ENCODE data around the gene PHKB. TPM values are rescaled to one million over a fixed set of nuclear protein-coding genes. Genes with fewer than 3 reads are reported as not detected.

PHKB gene
- total and polyA plus RNA-seq, 2 of the 8 experiments (the other 6 are each of a cell fraction or from before 2014, with no cell fraction given) = 18.6 to 38.3 TPM

DNA sequence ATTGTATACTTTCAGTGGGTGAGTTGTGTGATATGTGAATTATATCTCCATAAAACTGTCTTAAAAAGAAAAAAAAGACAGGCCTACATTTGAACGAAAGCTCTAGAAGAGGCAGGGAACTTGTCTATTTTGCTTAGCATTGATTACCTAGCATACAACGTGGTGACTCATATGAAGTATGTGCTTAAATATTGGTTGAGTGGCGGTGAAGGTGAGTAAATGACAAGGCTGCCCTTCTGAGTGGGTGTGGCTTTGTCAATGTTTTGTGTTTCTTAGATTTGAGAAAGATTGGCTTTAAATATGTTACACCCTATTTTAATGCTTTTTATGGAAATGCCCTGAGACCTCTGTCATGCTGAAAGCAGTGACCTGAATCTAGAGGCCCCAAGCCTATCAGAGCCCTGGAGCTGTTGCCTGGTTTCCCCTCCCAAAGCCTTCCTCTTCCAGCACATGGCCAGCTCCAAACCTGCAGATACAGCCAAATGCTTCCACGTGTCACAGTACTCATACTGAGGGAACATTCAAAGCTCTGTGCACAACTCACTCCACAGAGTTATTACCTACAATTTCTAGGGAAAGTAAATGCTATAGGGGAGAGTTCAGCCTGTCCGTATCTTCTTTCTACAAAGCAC lies 260.0 kb downstream of the PHKB start:
- no peaks in the 10 kb centered on the region for H3K23me2 ChIP-seq (ENCODE audit: low read depth, low read length)
- no peak overlapping the region for H3K4me3 ChIP-seq (ENCODE audit: extremely low read depth in 1 of 4, insufficient read depth in 2 of 4, low read depth in 3 of 4, low read length in 4 of 4)
- no peaks in the 10 kb centered on the region for H3K4me1 ChIP-seq (replicated peaks in 1 of 4; ENCODE audit: control insufficient read depth in 3 of 4, insufficient read depth in 4 of 4, low read length in 3 of 4)
- no peak overlapping the region for H3K9ac ChIP-seq (replicated peaks in 1 of 4; ENCODE audit: extremely low read depth in 1 of 4, low read depth in 3 of 4, low read length in 3 of 4)
- H4K20me1 ChIP-seq (replicated peaks in 1 of 2; ENCODE audit: control insufficient read depth in 1 of 2, insufficient read depth in 2 of 2, low read length in 2 of 2) = no peaks in the 10 kb centered on the region
- H2BK5ac ChIP-seq (ENCODE audit: low read depth, low read length) = no peak overlapping the region
- H3K4ac ChIP-seq (replicated peaks; ENCODE audit: insufficient read length, low read depth, low read length) = no peak overlapping the region
- no peak overlapping the region for H3K27ac ChIP-seq (ENCODE audit: low read depth, low read length)
- no peak overlapping the region for H3K4me2 ChIP-seq (ENCODE audit: insufficient read depth in 1 of 2, low read depth in 2 of 2, low read length in 2 of 2)
- ChIA-PET POLR2A (ENCODE audit: partially characterized antibody) (no interaction called here), CTCF (ENCODE audit: partially characterized antibody) (no interaction called here)
- no peak for DNase-seq (ENCODE audit: low read depth in 1 of 2, low spot score in 2 of 2)
- 88% methylated on average over 5 of the region's 5 CpGs; no CpG with 5 or more reads in 1 of the 2 experiments for WGBS, 2 experiments (ENCODE audit: extremely low coverage in 1 of 2, insufficient coverage in 1 of 2, insufficient read length in 1 of 2, insufficient replicate concordance in 2 of 2, low coverage in 1 of 2, low lambda C conversion rate in 2 of 2, missing lambda C conversion rate in 1 of 2)
- H3K79me1 ChIP-seq (ENCODE audit: low read depth, low read length) = no peaks in the 10 kb centered on the region
- no peak overlapping the region for H2BK120ac ChIP-seq (replicated peaks; ENCODE audit: low read depth, low read length)
- H3K14ac ChIP-seq (ENCODE audit: insufficient read length) = no peak overlapping the region
- no peaks in the 10 kb centered on the region for H3K36me3 ChIP-seq (ENCODE audit: control insufficient read depth in 2 of 4, insufficient read depth in 4 of 4, low read length in 3 of 4)
- no peak overlapping the region for H2BK20ac ChIP-seq (ENCODE audit: low read length)
- H2AFZ ChIP-seq (ENCODE audit: low read length) = 0 out of 2 replicates have a peak overlapping the region, but pooled peaks have one; percentile 17
- H2AK5ac ChIP-seq (ENCODE audit: low read depth, low read length) = no peak overlapping the region
- H3K9me3 ChIP-seq (ENCODE audit: insufficient read depth in 2 of 2, low read depth in 1 of 2, low read length in 1 of 2) = no peaks in the 10 kb centered on the region
- H3K27me3 ChIP-seq (replicated peaks in 1 of 4; ENCODE audit: control insufficient read depth in 3 of 4, extremely low read depth in 1 of 4, insufficient read depth in 3 of 4, low read length in 3 of 4) = no peaks in the 10 kb centered on the region
- FAIRE-seq = no peak
- no peak overlapping the region for H3K56ac ChIP-seq (replicated peaks; ENCODE audit: insufficient read length, low read depth, low read length)
- H3K23ac ChIP-seq (ENCODE audit: insufficient read length) = no peak overlapping the region
- H3K18ac ChIP-seq (ENCODE audit: extremely low read depth, low read length) = no peak overlapping the region
- no peak overlapping the region for H2BK15ac ChIP-seq (ENCODE audit: low read length)
- H4K5ac ChIP-seq (ENCODE audit: insufficient read length, low read depth, low read length) = no peak overlapping the region
- H4K91ac ChIP-seq (replicated peaks; ENCODE audit: insufficient read length, low read length) = no peak overlapping the region
- no peak overlapping the region for H4K8ac ChIP-seq (ENCODE audit: extremely low read depth, insufficient read depth, low read length)
- H3K79me2 ChIP-seq (ENCODE audit: control insufficient read depth in 1 of 2, insufficient read depth in 2 of 2, low read length in 2 of 2) = no peaks in the 10 kb centered on the region
- H2BK12ac ChIP-seq (ENCODE audit: low read depth, low read length) = no peak overlapping the region
- TF ChIP-seq SP1 (IDR thresholded peaks at IDR 0.05; ENCODE audit: low read depth, low read length) (no peak), YY1 (IDR thresholded peaks at IDR 0.05; ENCODE audit: low read depth, low read length) (no peak), SP2 (IDR thresholded peaks at IDR 0.05; ENCODE audit: low read length) (no peak), GABPA (IDR thresholded peaks at IDR 0.05; ENCODE audit: borderline replicate concordance, insufficient read depth, low read length) (no peak), CBX5 (IDR thresholded peaks at IDR 0.05; ENCODE audit: low read depth, low read length) (no peak), PHF8 (conservative IDR thresholded peaks at IDR 0.05; ENCODE audit: low read depth, low read length) (no peak), KDM1A (IDR thresholded peaks at IDR 0.05; ENCODE audit: borderline replicate concordance, low read length) (no peak), CHD1 (IDR thresholded peaks at IDR 0.05; ENCODE audit: low read depth, low read length) (no peak), JUND (IDR thresholded peaks at IDR 0.05; ENCODE audit: low read length) (no peak), SAP30 (IDR thresholded peaks at IDR 0.05; ENCODE audit: insufficient read depth, insufficient replicate concordance, low read length) (no peak), EZH2 (IDR thresholded peaks at IDR 0.05; ENCODE audit: low read depth, low read length, severe bottlenecking) (no peak), GTF2F1 (IDR thresholded peaks at IDR 0.05; ENCODE audit: borderline replicate concordance, low read depth, low read length) (no peak), RAD21 (IDR thresholded peaks at IDR 0.05 in 1 of 2, conservative IDR thresholded peaks at IDR 0.05 in 1 of 2; ENCODE audit: low read depth in 2 of 2, low read length in 2 of 2) (no peak), TEAD4 (IDR thresholded peaks at IDR 0.05; ENCODE audit: low read depth, low read length) (no peak)

All from H1 (cell line).